ENCODE results near the gene MGAT5. TPM values are rescaled to one million over a fixed set of nuclear protein-coding genes. Genes with fewer than 3 reads are reported as not detected.
A peak's percentile ranks its signal among the peaks of the same experiment; 100 is the strongest.

Gene MGAT5
- polyA plus RNA-seq, 1 donor from 2014 or later: 14.0 TPM

GRCh38 chr2:134498654-134499053 lies 244.8 kb downstream of the MGAT5 start:
- Mint-ChIP-seq H3K9me3 (no peaks in the 10 kb centered on the region), H3K27me3 (no peaks in the 10 kb centered on the region), H3K36me3 (peaks cover 2% of the 10 kb centered on the region), H3K4me3 (no peak overlapping the region), H3K27ac (no peak overlapping the region), H3K4me1 (peaks cover 0 to 1% (median 0%) of the 10 kb centered on the region in 3 donors)

DNA sequence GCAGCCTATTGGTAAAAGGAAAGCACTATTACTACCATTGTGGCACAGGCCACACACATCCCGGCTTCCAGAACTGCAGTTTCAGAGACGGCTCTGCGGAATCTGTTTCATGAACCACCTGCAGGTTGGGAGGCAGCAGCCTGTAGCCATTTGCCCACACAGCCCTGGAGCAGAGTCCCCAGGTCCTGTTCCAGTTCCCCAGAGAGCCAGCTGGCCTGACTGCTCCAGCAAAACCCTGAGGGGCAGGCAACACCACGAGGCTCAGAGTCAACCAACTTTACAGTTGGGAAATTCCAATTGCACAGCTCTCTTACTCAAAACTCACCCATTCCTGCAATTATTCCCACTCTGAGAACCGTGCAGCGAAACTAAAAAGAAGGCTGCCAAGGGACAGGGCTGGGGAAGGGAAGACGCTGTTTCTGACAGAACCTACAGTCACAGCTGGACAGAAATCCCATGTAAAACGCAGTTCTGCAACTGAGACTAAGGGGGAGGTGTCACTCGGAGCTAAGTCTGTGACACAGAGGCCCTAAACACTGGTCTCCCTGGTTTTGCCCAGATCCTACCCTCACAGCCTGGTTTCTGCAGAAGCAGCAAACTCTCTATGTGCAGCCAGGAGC lies 245.5 kb downstream of the MGAT5 start:
- Mint-ChIP-seq H3K27ac (no peak overlapping the region), H3K9me3 (no peaks in the 10 kb centered on the region), H3K36me3 (peaks cover 5% of the 10 kb centered on the region), H3K27me3 (no peaks in the 10 kb centered on the region), H3K4me1 (peaks cover 0 to 1% (median 0%) of the 10 kb centered on the region in 3 donors), H3K4me3 (no peak overlapping the region)

DNA sequence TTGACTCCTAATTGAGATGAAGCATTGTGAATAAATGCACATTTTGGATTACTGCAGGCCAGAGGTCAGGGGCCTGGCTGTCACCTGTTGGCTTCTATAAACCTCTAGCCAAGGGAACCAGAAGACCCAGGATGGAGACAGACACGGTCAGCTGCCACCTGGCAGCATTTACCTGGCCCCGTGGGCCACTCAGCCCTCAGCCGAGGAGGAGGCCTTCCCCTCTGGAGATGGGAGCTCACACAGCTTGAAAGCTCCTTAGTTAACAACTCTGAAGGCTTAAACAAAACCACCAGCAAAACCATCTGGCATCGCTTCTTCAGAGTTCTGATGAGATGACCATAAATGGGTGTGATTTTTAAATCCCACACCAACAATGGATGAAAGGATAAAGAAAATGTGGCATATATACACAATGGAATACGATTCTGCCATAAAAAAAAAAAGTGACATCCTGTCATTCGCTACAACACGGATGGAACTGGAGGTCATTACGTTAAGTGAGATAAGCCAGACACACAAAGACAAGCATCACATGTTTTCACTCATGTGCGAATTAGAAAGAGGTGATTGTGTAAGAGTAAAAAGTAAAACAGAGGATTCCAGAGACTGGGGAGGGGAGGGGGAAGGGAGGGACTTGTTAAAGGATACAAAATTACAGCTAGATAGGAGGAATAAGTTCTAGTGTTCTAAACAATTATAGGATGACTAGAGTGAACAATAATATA lies 246.5 kb downstream of the MGAT5 start:
- Mint-ChIP-seq H3K36me3 (peaks cover 5% of the 10 kb centered on the region), H3K27ac (no peak overlapping the region), H3K27me3 (no peaks in the 10 kb centered on the region), H3K4me1 (peaks cover 0 to 1% (median 0%) of the 10 kb centered on the region in 3 donors), H3K4me3 (no peak overlapping the region), H3K9me3 (no peaks in the 10 kb centered on the region)

GRCh38 chr2:134501476-134502091 lies 247.7 kb downstream of the MGAT5 start:
- Mint-ChIP-seq H3K36me3 (peaks cover 5% of the 10 kb centered on the region), H3K27ac (peak overlapping the region in 1 of 3 donors; percentile 55), H3K9me3 (no peaks in the 10 kb centered on the region), H3K27me3 (no peaks in the 10 kb centered on the region), H3K4me1 (peaks cover 0 to 1% (median 0%) of the 10 kb centered on the region in 3 donors), H3K4me3 (no peak overlapping the region)

- Mint-ChIP-seq H3K4me1 (peaks cover 0 to 1% (median 0%) of the 10 kb centered on the region in 3 donors), H3K9me3 (no peaks in the 10 kb centered on the region), H3K27ac (peak overlapping the region in 1 of 3 donors; percentile 55), H3K36me3 (peaks cover 5% of the 10 kb centered on the region), H3K4me3 (no peak overlapping the region), H3K27me3 (no peaks in the 10 kb centered on the region)
These were observed 248.2 kb downstream of the MGAT5 start for GRCh38 chr2:134502104-134502503.
